ENCODE measurements around the gene KEL.

Gene KEL

GRCh38 chr7:142933624-142934023 is 28.5 kb downstream of the KEL start, which contains the start of gene TRPV5:
Gene TRPV5 (minus strand): TSS chr7:142933746. CDS start chr7:142933459, 287 bp downstream.
- no peak for DNase-seq
- H3K9ac ChIP-seq (ENCODE audit: low read depth, low read length), result no peak within 1 kb of the TSS
- ATAC-seq (ENCODE audit: insufficient read depth, low read depth), result no peak
- H4K20me1 ChIP-seq (ENCODE audit: insufficient read depth, low read length), result no peaks in the 10 kb centered on the region
- H3K36me3 ChIP-seq (ENCODE audit: insufficient read depth, low read length), result no peaks in the 10 kb centered on the region
- no peaks in the 10 kb centered on the region for H3K4me1 ChIP-seq (ENCODE audit: insufficient read depth, low read length)
- H3K4me3 ChIP-seq (ENCODE audit: low read depth in 1 of 2, low read length in 2 of 2), result no peak within 1 kb of the TSS
- TF ChIP-seq EZH2 (IDR thresholded peaks at IDR 0.05; ENCODE audit: borderline replicate concordance, low read depth, low read length, severe bottlenecking) (no peak), CTCF (IDR thresholded peaks at IDR 0.05; ENCODE audit: borderline replicate concordance, extremely low read depth, low read length, poor library complexity, severe bottlenecking) (no peak)
- H3K79me2 ChIP-seq (ENCODE audit: insufficient read depth, low read length), result no peaks in the 10 kb centered on the region
- no peak within 1 kb of the TSS for H2AFZ ChIP-seq (ENCODE audit: low read depth, low read length)
- no peak within 1 kb of the TSS for H3K4me2 ChIP-seq (ENCODE audit: insufficient read depth, low read length)
- H3K9me3 ChIP-seq (ENCODE audit: insufficient read depth, low read length, severe bottlenecking), result no peaks in the 10 kb centered on the region
- no peaks in the 10 kb centered on the region for H3K27me3 ChIP-seq (ENCODE audit: insufficient read depth, low read length, poor library complexity)
- no peak within 1 kb of the TSS for H3K27ac ChIP-seq (ENCODE audit: low read length)

- H3K4me2 ChIP-seq (ENCODE audit: insufficient read depth, low read length), result no peak overlapping the region
Measured at GRCh38 chr7:142933092-142933475, 29.1 kb downstream of the KEL start.

GRCh38 chr7:142932386-142933091 is 29.6 kb downstream of the KEL start:
- Histone ChIP-seq H2AFZ (ENCODE audit: low read depth, low read length) (no peak overlapping the region), H3K4me3 (ENCODE audit: low read depth in 1 of 2, low read length in 2 of 2) (no peak overlapping the region), H3K36me3 (ENCODE audit: insufficient read depth, low read length) (no peaks in the 10 kb centered on the region), H3K4me1 (ENCODE audit: insufficient read depth, low read length) (no peaks in the 10 kb centered on the region), H3K9me3 (ENCODE audit: insufficient read depth, low read length, severe bottlenecking) (no peaks in the 10 kb centered on the region), H3K79me2 (ENCODE audit: insufficient read depth, low read length) (no peaks in the 10 kb centered on the region), H4K20me1 (ENCODE audit: insufficient read depth, low read length) (no peaks in the 10 kb centered on the region), H3K27ac (ENCODE audit: low read length) (no peak overlapping the region), H3K9ac (ENCODE audit: low read depth, low read length) (no peak overlapping the region), H3K27me3 (ENCODE audit: insufficient read depth, low read length, poor library complexity) (no peaks in the 10 kb centered on the region), H3K4me2 (ENCODE audit: insufficient read depth, low read length) (no peak overlapping the region)
- TF ChIP-seq CTCF (IDR thresholded peaks at IDR 0.05; ENCODE audit: borderline replicate concordance, extremely low read depth, low read length, poor library complexity, severe bottlenecking) (no peak), EZH2 (IDR thresholded peaks at IDR 0.05; ENCODE audit: borderline replicate concordance, low read depth, low read length, severe bottlenecking) (no peak)
- ATAC-seq (ENCODE audit: insufficient read depth, low read depth), result 0 out of 3 replicates have a peak, but pooled peaks have one; percentile 9
- no peak for DNase-seq

More at GRCh38 chr7:142933092-142933475, 29.1 kb downstream of the KEL start:
- Histone ChIP-seq H3K79me2 (ENCODE audit: insufficient read depth, low read length) (no peaks in the 10 kb centered on the region), H3K27ac (ENCODE audit: low read length) (no peak overlapping the region), H3K9me3 (ENCODE audit: insufficient read depth, low read length, severe bottlenecking) (no peaks in the 10 kb centered on the region), H3K36me3 (ENCODE audit: insufficient read depth, low read length) (no peaks in the 10 kb centered on the region), H3K27me3 (ENCODE audit: insufficient read depth, low read length, poor library complexity) (no peaks in the 10 kb centered on the region), H3K9ac (ENCODE audit: low read depth, low read length) (no peak overlapping the region), H3K4me3 (ENCODE audit: low read depth in 1 of 2, low read length in 2 of 2) (no peak overlapping the region), H3K4me1 (ENCODE audit: insufficient read depth, low read length) (no peaks in the 10 kb centered on the region), H4K20me1 (ENCODE audit: insufficient read depth, low read length) (no peaks in the 10 kb centered on the region), H2AFZ (ENCODE audit: low read depth, low read length) (no peak overlapping the region)
- DNase-seq (no peak), ATAC-seq (ENCODE audit: insufficient read depth, low read depth) (0 out of 3 replicates have a peak, but pooled peaks have one; percentile 42)
- TF ChIP-seq CTCF (IDR thresholded peaks at IDR 0.05; ENCODE audit: borderline replicate concordance, extremely low read depth, low read length, poor library complexity, severe bottlenecking), result no peak
- no peak for TF ChIP-seq EZH2 (IDR thresholded peaks at IDR 0.05; ENCODE audit: borderline replicate concordance, low read depth, low read length, severe bottlenecking)
